RWPE2 (cell line): ENCODE measurements around the gene MIAT.

ENCODE experiments used
- ATAC-seq: fragments of 200-7000 bp; cut with Tn5 transposase; 3 replicates; pipeline ENCODE4 v1.9.1; 2021; ENCODE audit warnings: low read depth
- DNase-seq: peaks from one replicate; pipeline ENCODE4 v3.0.0-alpha.2; 2020; ENCODE audit warnings: low spot score
- H3K27ac ChIP-seq: fragments of 450-650 bp; 2 replicates; pipeline ENCODE4 v1.5.1; 2017; ENCODE audit warnings: mild to moderate bottlenecking; ENCODE audit not compliant: poor library complexity, severe bottlenecking
- H3K27me3 ChIP-seq: fragments of 250-450 bp; sonication (Bioruptor Pico); 2 replicates; pipeline ENCODE4 v1.5.1; 2021; ENCODE audit warnings: mild to moderate bottlenecking, moderate library complexity; ENCODE audit not compliant: insufficient read depth, poor library complexity, severe bottlenecking
- H3K36me3 ChIP-seq: fragments of 250-450 bp; sonication (Bioruptor Pico); 2 replicates; pipeline ENCODE4 v1.5.1; 2020; ENCODE audit warnings: low read depth, mild to moderate bottlenecking, moderate library complexity
- H3K4me1 ChIP-seq: fragments of 250-450 bp; sonication (Bioruptor Pico); 2 replicates; pipeline ENCODE4 v1.5.1; 2021; ENCODE audit warnings: mild to moderate bottlenecking, moderate library complexity; ENCODE audit not compliant: insufficient read depth, poor library complexity, severe bottlenecking
- H3K4me3 ChIP-seq: fragments of 250-450 bp; sonication (Bioruptor Pico); 2 replicates; pipeline ENCODE4 v1.5.1; 2021; ENCODE audit warnings: mild to moderate bottlenecking, moderate library complexity; ENCODE audit not compliant: severe bottlenecking
- H3K9me3 ChIP-seq: fragments of 250-450 bp; sonication (Bioruptor Pico); 2 replicates; pipeline ENCODE4 v1.5.1; 2021; ENCODE audit warnings: mild to moderate bottlenecking, moderate library complexity; ENCODE audit not compliant: severe bottlenecking
- CTCF ChIP-seq: fragments of 450-650 bp; IDR thresholded peaks from one replicate; pipeline ENCODE4 v1.5.1; 2017; ENCODE audit warnings: mild to moderate bottlenecking, moderate library complexity; ENCODE audit not compliant: poor library complexity, severe bottlenecking

Gene MIAT

GRCh38 chr22:26658161-26658560, 773 bp downstream of the MIAT start:
- TF ChIP-seq CTCF = no peak
- Histone ChIP-seq H3K36me3 (no peaks in the 10 kb centered on the region), H3K4me1 (peaks cover 11% of the 10 kb centered on the region), H3K27me3 (peaks cover 21% of the 10 kb centered on the region), H3K27ac (no peak overlapping the region), H3K4me3 (no peak overlapping the region), H3K9me3 (no peaks in the 10 kb centered on the region)
- DNase-seq = no peak
- ATAC-seq = no peak

- Histone ChIP-seq H3K4me3 (peak overlapping the region; percentile 9), H3K27ac (peak overlapping the region; percentile 13)
- ATAC-seq = peak; percentile 95
These were observed 1.5 kb downstream of the MIAT start for GRCh38 chr22:26658671-26659478.

GRCh38 chr22:26660356-26660755, 3.0 kb downstream of the MIAT start:
- peaks cover 11% of the 10 kb centered on the region for H3K4me1 ChIP-seq
- H3K27ac ChIP-seq = no peak overlapping the region
- ATAC-seq = no peak
- no peak for TF ChIP-seq CTCF
- no peaks in the 10 kb centered on the region for H3K36me3 ChIP-seq
- no peaks in the 10 kb centered on the region for H3K9me3 ChIP-seq
- no peak overlapping the region for H3K4me3 ChIP-seq
- H3K27me3 ChIP-seq = peaks cover 21% of the 10 kb centered on the region
- DNase-seq = no peak

More at GRCh38 chr22:26658671-26659478, 1.5 kb downstream of the MIAT start:
- Histone ChIP-seq H3K27me3 (peaks cover 21% of the 10 kb centered on the region), H3K36me3 (no peaks in the 10 kb centered on the region), H3K9me3 (no peaks in the 10 kb centered on the region), H3K4me1 (peaks cover 11% of the 10 kb centered on the region)
- peak; percentile 93 for DNase-seq
- no peak for TF ChIP-seq CTCF

GRCh38 chr22:26660961-26661578, 3.7 kb downstream of the MIAT start:
- no peaks in the 10 kb centered on the region for H3K9me3 ChIP-seq
- ATAC-seq (no peak), DNase-seq (no peak)
- H3K36me3 ChIP-seq = no peaks in the 10 kb centered on the region
- peaks cover 11% of the 10 kb centered on the region for H3K4me1 ChIP-seq
- TF ChIP-seq CTCF = no peak
- no peak overlapping the region for H3K27ac ChIP-seq
- H3K27me3 ChIP-seq = peaks cover 21% of the 10 kb centered on the region
- H3K4me3 ChIP-seq = no peak overlapping the region

- DNase-seq (no peak), ATAC-seq (no peak)
- Histone ChIP-seq H3K4me1 (peaks cover 11% of the 10 kb centered on the region), H3K36me3 (no peaks in the 10 kb centered on the region), H3K4me3 (no peak overlapping the region), H3K27ac (no peak overlapping the region), H3K9me3 (no peaks in the 10 kb centered on the region), H3K27me3 (peaks cover 15% of the 10 kb centered on the region)
- no peak for TF ChIP-seq CTCF
These were observed 4.8 kb downstream of the MIAT start for GRCh38 chr22:26662160-26662559.
